ENCODE measurements around the gene LBR.

The LBR gene

DNA sequence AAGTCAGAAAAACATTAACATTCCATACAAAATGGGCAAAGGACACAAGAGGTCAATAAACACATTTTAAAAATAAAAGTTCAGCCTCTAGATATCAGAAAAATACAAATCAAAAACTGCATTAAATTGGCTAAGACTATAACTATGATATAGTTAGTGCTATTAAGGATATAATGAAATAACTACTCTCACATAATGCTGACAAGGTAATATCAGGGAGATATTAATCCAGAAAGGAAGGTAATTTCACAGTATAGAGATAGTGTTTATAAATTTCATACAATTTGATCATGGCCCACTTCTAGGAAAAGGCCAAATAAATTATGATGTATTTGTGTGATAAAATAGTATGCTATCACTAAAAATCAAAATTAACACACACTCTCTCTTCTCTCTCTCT, 61.8 kb downstream of the LBR start:
- no peak for DNase-seq

DNA sequence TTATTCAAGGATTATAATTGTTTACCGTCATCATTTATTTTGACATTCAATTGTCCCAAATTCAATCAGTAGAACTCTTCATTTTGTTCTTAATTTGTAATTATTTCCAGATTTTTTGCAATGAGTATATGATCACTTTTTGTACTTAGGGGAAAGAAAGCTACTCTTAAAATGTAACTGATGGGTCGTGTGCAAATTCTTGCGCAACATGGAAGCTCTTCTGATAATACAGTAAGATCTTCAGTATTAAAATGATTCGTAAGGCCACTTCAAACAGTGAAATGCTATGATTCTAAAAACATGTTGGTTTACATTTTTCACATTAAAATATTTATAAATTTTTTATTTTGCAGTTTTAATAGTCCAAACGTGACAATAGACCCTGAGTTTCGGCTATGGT, 63.4 kb downstream of the LBR start:
- DNase-seq = peak; percentile 16

GRCh38 chr1:225362805-225363204, 65.0 kb downstream of the LBR start:
- no peak for DNase-seq

DNA sequence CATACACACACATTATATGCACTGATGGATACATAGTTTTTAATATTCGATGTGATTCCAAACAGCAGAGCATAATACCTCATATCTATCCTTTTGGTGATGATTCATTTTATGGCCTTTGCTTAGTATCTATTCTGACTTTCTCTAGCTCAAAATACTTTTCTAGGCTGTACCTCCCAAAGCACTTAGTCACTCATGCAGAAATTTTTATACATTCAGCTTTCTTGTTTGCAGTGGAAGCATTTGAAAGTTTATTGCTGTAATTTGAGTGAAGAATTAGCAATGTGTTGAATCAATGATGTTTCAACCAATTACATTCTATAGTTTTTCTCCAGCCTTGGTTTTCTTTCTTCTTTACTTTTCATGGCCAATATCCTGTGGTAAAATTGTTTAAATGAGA, 66.7 kb downstream of the LBR start:
- no peak for DNase-seq

DNA sequence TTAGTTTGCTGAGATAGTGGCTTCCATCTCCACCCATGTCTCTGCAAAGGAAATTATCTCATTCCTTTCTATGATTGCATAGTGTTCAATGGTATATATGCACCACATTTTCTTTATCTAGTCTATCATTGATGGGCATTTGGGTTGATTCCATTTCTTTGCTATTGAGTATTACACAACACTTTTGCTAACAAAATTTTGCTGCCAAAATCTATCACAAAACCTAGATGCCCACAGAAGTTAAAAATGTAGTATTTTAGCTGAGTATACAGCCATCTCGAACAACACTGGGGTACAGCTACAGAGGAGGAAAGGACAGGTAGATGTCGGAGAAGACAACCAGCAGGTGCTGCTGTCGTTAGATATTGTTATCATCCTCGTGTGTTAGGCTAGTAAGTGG, 67.7 kb downstream of the LBR start:
- no peak for DNase-seq

DNA sequence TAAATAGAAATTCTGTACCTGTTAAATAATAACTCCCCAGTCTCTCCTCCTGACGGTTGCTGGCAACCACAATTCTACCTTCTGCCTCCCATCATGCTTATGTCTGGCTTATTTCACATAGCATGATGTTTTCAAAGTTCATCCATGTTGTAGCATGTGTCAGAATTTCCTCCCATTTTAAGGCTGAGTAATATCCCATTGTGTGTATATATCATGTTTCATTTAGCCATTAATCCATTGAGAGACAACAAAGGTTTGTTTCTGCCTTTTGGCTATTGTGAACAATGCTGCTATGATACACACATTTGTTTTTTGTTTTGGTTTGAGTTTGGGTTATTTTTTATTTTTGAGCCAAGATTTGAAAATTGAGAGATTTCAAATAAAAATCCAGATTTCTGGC, 72.0 kb downstream of the LBR start:
- no peak for DNase-seq

DNA sequence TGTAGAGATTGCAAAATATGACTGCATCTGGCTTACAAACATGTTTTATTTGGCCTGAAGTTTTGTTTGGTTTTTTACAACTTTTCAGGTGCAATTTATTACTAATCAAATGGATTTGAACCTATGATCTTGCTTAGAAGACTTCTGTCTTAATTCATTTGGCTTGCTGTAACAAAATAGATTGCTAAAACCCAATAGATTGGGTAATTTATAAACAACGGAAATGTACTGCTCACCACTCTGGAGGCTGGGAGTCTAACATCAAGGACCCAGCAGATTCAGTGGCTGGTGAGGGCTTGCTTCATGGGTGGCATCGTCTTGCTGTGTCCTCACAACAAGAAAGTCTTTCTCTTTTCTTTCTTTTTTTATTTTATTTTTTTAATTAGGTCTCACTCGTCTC, 72.9 kb downstream of the LBR start:
- no peak for DNase-seq

Data from hematopoietic multipotent progenitor cell treated with erythropoietin and hydrocortisone succinate and interleukin-3 and kit ligand, for 4 days (in vitro differentiated cells).